ENCODE results near the gene EFNA3.
A peak's percentile ranks its signal among the peaks of the same experiment; 100 is the strongest.

EFNA3 gene

GRCh38 chr1:155048449-155049334 lies 29.9 kb upstream of the EFNA3 start:
- DNase-seq (ENCODE audit: low read depth, low spot score) = no peak

- DNase-seq (ENCODE audit: low read depth, low spot score) = no peak
These were observed 28.7 kb upstream of the EFNA3 start for GRCh38 chr1:155049651-155050559.

DNA sequence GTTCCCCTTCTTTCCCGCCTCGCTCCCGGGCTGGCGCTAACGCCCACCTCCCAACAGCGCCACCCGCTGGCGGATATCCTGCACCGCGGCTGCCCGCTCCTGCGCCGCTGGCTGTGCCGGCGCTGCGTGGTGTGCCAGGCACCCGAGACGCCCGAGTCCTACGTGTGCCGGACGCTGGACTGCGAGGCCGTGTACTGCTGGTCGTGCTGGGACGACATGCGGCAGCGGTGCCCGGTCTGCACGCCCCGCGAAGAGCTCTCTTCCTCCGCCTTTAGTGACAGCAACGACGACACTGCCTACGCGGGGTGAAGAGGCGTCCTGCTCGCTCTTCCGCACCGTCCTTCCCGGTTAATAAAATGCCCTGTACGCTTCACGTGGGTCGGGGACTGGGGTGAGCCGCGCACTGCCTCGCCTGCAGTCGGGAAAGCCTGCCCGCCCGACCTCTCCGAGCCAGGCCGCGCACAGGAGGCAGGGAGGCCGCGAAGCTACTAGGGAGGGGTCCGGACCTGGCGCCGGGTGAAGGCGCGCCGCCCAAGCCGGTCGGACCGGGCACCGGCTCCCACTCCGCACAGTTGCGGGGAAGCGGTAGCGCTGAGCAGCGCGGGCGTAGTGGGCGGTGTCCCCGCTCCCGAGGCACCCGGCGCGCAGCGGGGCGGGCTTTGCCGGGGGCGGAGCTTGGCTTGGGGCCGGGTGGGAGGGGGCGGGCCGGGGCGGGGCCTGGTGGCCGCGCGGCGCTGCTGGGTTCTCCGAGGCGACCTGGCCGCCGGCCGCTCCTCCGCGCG lies 27.9 kb upstream of the EFNA3 start, which contains the start of gene ADAM15:
Gene ADAM15, plus strand, starts transcription at position 757 of the 782 bp plus-strand sequence. CDS start 71 bp downstream, outside the sequence.
- DNase-seq (ENCODE audit: low read depth, low spot score) = peak; percentile 37

DNA sequence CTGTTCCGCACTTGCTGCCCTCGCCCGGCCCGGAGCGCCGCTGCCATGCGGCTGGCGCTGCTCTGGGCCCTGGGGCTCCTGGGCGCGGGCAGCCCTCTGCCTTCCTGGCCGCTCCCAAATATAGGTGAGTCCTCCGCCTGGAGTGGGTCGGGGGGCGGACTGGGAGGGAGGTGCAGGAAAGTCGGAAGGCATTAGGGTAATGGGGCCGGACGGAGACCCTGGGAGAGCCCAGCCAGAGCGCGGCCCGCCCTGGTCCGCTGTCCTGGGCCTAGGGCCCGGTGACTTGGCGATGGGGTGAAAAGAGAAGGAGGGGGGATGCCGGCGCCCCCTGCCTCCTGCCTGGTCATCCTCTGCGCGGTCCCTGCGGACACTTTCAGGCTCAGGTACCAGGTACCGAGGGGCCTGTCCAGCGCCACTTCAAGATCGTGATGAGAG lies 27.3 kb upstream of the EFNA3 start:
- DNase-seq (ENCODE audit: low read depth, low spot score) = no peak

DNA sequence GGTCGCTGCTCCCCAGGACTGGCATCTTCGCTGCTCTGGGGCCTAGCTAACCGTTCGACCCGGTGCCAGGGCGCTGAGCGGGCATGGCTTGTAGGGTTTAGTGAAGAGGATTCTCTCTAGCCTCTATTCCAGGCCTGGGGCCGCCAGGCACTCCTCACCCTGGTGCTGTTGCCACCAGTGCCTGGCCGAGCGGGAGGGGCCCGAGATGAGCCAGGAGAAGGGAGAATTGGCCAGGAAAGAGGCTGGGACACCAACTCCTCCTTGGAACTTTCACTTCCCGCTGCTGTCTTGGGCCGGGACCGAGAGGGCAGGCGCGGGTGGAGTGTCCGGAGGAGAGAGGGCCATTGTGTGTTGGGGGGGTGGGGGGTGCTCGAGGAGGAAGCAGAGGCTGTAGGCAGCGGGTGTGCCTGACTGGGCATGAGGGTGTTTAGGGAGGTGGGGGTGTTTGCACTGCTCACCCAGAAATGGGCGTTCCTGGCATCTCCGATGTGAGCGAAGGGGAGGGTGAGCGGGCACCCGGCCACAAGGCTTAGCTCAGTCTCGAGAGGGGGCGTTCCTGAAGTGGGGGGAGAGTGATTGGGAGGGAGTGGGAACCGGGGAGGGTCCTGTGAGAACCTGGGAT lies 26.7 kb upstream of the EFNA3 start:
- DNase-seq (ENCODE audit: low read depth, low spot score) = no peak

- no peak for DNase-seq (ENCODE audit: low read depth, low spot score)
These were observed 25.9 kb upstream of the EFNA3 start for GRCh38 chr1:155052439-155053395.

DNA sequence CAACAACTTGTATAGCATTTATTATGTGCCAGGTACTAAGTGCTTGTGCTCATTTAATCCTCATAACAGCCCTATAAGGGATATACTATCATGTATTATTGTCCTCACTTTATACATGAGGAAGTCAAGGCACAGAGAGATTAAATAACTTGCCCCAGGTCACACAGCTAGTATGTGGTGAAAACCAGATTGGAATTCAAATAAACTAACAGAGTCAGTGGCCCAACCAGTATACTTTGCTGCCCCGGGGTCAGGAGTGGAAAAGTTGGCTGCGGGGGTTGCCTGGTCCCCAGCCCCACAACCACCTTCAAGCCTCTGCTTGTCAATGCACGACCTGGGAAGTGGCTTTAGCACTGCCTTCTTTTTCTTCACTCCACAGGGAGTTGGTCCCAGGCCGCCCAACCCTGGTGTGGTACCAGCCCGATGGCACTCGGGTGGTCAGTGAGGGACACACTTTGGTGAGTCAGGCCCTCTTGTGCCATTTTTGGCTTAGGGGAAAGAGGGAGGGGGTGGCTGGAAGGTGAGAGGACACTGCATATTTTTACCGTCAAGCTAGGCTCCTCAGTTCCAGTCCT lies 25.0 kb upstream of the EFNA3 start:
- DNase-seq (ENCODE audit: low read depth, low spot score) = no peak

DNA sequence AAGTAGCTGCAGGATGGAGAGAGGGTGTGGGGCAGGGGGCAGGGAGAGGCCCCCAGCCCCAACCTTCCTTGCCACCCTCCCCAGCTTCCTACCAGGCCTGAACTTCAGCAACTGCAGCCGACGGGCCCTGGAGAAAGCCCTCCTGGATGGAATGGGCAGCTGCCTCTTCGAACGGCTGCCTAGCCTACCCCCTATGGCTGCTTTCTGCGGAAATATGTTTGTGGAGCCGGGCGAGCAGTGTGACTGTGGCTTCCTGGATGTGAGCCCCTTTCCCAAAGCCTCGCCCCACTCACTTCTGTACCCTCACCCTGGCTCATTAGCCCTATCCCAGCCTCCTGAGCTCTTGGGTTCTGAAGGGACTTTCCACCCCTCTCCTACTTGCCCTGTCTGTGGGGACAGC lies 21.5 kb upstream of the EFNA3 start:
- DNase-seq (ENCODE audit: low read depth, low spot score) = no peak

- no peak for DNase-seq (ENCODE audit: low read depth, low spot score)
These were observed 20.8 kb upstream of the EFNA3 start for GRCh38 chr1:155057788-155058211.

- DNase-seq (ENCODE audit: low read depth, low spot score) = no peak
These were observed 17.9 kb upstream of the EFNA3 start for GRCh38 chr1:155060736-155061135.

DNA sequence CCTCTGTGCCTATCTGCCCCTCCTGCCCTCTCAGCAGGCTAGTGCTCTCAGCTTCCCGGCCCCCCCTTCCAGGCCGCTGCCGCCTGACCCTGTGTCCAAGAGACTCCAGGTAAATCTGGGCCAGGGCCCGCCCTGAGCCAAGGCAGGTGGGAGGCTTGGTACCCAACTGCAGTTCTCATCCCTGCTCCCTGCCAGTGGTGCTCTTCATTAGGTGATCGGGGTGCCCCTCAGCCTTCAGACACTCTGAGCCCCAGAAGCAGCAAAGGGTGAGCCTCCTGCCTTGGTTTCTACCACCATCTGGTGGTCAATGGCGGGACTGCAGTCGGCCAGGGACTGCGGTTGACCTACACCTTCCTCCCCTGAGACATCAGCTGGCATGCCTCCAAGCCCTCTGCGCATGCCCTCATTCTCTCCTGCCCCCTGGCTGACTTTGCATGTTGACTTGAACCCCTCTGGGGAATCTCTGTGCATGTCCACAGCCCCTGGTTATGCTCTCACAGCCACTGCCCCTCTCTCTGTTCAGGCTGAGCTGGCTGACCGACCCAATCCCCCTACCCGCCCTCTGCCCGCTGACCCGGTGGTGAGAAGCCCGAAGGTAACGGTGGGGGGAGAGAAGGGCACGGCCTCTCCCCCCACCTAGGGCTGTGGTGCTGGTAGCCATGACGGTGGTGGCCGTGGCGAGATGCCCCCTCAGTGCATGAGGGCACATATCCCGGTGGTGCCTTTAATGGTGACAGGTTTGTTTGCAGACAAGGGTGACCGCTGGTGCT lies 17.1 kb upstream of the EFNA3 start:
- DNase-seq (ENCODE audit: low read depth, low spot score) = peak; percentile 92

DNA sequence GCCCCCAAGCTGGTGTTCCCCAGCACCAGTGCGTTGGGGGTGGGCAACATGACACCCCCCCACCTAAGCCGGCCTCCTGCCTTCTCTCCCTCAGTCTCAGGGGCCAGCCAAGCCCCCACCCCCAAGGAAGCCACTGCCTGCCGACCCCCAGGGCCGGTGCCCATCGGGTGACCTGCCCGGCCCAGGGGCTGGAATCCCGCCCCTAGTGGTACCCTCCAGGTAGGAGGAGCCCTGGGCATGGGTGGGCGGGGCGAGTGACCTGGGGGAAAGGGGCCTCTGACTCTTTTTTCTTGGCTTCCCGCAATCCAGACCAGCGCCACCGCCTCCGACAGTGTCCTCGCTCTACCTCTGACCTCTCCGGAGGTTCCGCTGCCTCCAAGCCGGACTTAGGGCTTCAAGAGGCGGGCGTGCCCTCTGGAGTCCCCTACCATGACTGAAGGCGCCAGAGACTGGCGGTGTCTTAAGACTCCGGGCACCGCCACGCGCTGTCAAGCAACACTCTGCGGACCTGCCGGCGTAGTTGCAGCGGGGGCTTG lies 16.4 kb upstream of the EFNA3 start:
- no peak for DNase-seq (ENCODE audit: low read depth, low spot score)

GRCh38 chr1:155062702-155063411 lies 15.8 kb upstream of the EFNA3 start:
- DNase-seq (ENCODE audit: low read depth, low spot score) = peak; percentile 52

- DNase-seq (ENCODE audit: low read depth, low spot score) = peak; percentile 65
These were observed 15.0 kb upstream of the EFNA3 start, which contains the start of gene EFNA4 for GRCh38 chr1:155063550-155064110. EFNA4 (plus strand) TSS chr1:155063740; CDS start chr1:155063824, 84 bp downstream.

DNA sequence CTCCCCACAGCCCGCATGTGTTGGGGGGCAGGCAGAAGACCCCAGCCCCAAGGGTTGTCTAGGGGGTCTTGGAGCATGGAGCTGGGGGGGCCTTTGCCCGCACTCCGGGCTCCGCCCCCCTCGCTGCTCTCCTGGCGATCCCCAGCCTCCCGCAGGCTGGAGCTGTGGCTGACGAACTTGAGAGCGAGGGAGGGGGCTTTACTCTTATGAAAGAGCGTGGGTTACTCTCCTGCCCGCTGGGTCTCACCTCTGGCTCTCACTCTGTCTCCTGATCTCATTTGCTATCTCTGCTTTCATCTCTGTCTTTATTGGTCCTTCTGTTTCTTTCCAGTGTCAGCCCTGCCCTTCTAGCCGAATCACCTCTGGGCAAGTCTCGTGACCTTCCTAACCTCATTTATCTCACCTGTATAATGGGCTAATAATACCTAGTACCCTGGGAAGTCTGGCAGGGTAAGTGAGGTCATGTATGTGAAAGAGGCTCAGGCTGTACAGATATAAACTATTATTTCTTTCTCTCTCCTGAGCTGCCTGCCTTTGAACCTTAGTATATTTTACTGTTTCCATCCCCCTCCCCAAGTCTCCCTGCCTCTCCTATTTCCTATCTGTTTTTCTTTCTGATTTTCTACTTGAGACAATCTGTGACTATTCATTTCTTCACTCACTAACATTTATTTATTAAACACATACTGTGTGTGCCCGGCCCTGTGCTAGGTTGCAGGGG lies 14.4 kb upstream of the EFNA3 start:
- no peak for DNase-seq (ENCODE audit: low read depth, low spot score)

GRCh38 chr1:155064832-155065429 lies 13.7 kb upstream of the EFNA3 start:
- no peak for DNase-seq (ENCODE audit: low read depth, low spot score)

All from activated naive CD8-positive, alpha-beta T cell treated with anti-CD3 and anti-CD28 coated beads, Interleukin-2, amount 50 U/mL, for 16 hours (primary cell).